Suppressor macrophage treated with lipopolysaccharide for 4 hours (primary cell): ENCODE data around the gene PIWIL4.
"Not testable (repeated sequence)": the region's sequence is repeated elsewhere in the genome, so short reads cannot be mapped to it uniquely, and the experiment has no call there.

Experiments used
- DNase-seq: peaks from one replicate; pipeline ENCODE4 v3.0.0-alpha.2; 2020

PIWIL4 gene

GRCh38 chr11:94639901-94640721 is 72.9 kb downstream of the PIWIL4 start:
- DNase-seq: no peak

GRCh38 chr11:94641167-94641761 is 74.1 kb downstream of the PIWIL4 start:
- no peak for DNase-seq

- DNase-seq: not testable (repeated sequence)
Observed at GRCh38 chr11:94643186-94643585, 76.0 kb downstream of the PIWIL4 start.

GRCh38 chr11:94647926-94648325 is 80.8 kb downstream of the PIWIL4 start:
- no peak for DNase-seq

GRCh38 chr11:94648789-94649188 is 81.6 kb downstream of the PIWIL4 start:
- no peak for DNase-seq

- DNase-seq: no peak
Observed at GRCh38 chr11:94649254-94649653, 82.1 kb downstream of the PIWIL4 start.

- DNase-seq: no peak
Observed at GRCh38 chr11:94649964-94650623, 82.9 kb downstream of the PIWIL4 start.

- DNase-seq: peak; percentile 77
Observed at GRCh38 chr11:94650756-94651155, 83.6 kb downstream of the PIWIL4 start.

- no peak for DNase-seq
Observed at GRCh38 chr11:94652735-94653284, 85.6 kb downstream of the PIWIL4 start.

GRCh38 chr11:94653561-94653960 is 86.4 kb downstream of the PIWIL4 start:
- no peak for DNase-seq

GRCh38 chr11:94654201-94654600 is 87.0 kb downstream of the PIWIL4 start:
- DNase-seq: no peak

- no peak for DNase-seq
Observed at GRCh38 chr11:94655291-94655690, 88.1 kb downstream of the PIWIL4 start.

GRCh38 chr11:94655956-94656355 is 88.8 kb downstream of the PIWIL4 start:
- DNase-seq: no peak

GRCh38 chr11:94656968-94657367 is 89.8 kb downstream of the PIWIL4 start:
- DNase-seq: no peak

- DNase-seq: no peak
Observed at GRCh38 chr11:94657629-94658028, 90.5 kb downstream of the PIWIL4 start.

- no peak for DNase-seq
Observed at GRCh38 chr11:94658386-94658785, 91.2 kb downstream of the PIWIL4 start.

- DNase-seq: no peak
Observed at GRCh38 chr11:94658888-94659287, 91.7 kb downstream of the PIWIL4 start.

GRCh38 chr11:94661444-94661843 is 94.3 kb downstream of the PIWIL4 start:
- no peak for DNase-seq

GRCh38 chr11:94662065-94662779 is 95.1 kb downstream of the PIWIL4 start:
- DNase-seq: no peak

- DNase-seq: no peak
Observed at GRCh38 chr11:94662846-94663390, 95.8 kb downstream of the PIWIL4 start.

- DNase-seq: no peak
Observed at GRCh38 chr11:94664346-94664745, 97.2 kb downstream of the PIWIL4 start.

- no peak for DNase-seq
Observed at GRCh38 chr11:94665116-94665659, 98.0 kb downstream of the PIWIL4 start.
